NB4 (cell line): ENCODE data around the gene WFIKKN1.
A peak's percentile ranks its signal among the peaks of the same experiment; 100 is the strongest.

Source experiments
- DNase-seq: peaks from one replicate; pipeline ENCODE4 v3.0.0; 2010; ENCODE audit warnings: low read depth
- H3K4me3 ChIP-seq: one replicate; pipeline ENCODE4 v1.5.1; 2011; ENCODE audit warnings: mild to moderate bottlenecking, low read depth, low read length, moderate library complexity
- CTCF ChIP-seq: IDR thresholded peaks from one replicate; pipeline ENCODE4 v1.5.1; 2012; ENCODE audit warnings: low read depth, low read length
- MAX ChIP-seq: IDR thresholded peaks from 2 replicates; pipeline ENCODE4 v1.6.1; 2011; ENCODE audit warnings: low read depth, low read length
- MYC ChIP-seq: IDR thresholded peaks from 2 replicates; pipeline ENCODE4 v1.6.1; 2011; ENCODE audit warnings: low read depth, low read length
- POLR2A ChIP-seq: IDR thresholded peaks from 2 replicates; pipeline ENCODE4 v1.6.1; 2011; ENCODE audit warnings: mild to moderate bottlenecking; ENCODE audit not compliant: insufficient read length; ENCODE audit errors: extremely low read depth

The WFIKKN1 gene

GRCh38 chr16:667113-667779, 36.5 kb downstream of the WFIKKN1 start:
- no peak overlapping the region for H3K4me3 ChIP-seq
- no peak for DNase-seq
- TF ChIP-seq MYC, result no peak
- no peak for TF ChIP-seq MAX
- no peak for TF ChIP-seq POLR2A
- TF ChIP-seq CTCF, result no peak

GRCh38 chr16:667780-668518, 37.2 kb downstream of the WFIKKN1 start, which contains the start of gene RHOT2:
Gene RHOT2 (plus strand): TSS chr16:668132. CDS start chr16:668200, 68 bp downstream.
- TF ChIP-seq POLR2A (peak; percentile 47), CTCF (peak; percentile 48), MYC (peak; percentile 71; the same call in 1 of the 2 replicates), MAX (0 out of 2 replicates have a peak, but pooled peaks have one; percentile 3)
- peak within 1 kb of the TSS; percentile 65 for H3K4me3 ChIP-seq
- DNase-seq, result peak; percentile 90

GRCh38 chr16:668519-669171, 37.9 kb downstream of the WFIKKN1 start:
- TF ChIP-seq CTCF (no peak), POLR2A (no peak)
- H3K4me3 ChIP-seq, result peak overlapping the region; percentile 65
- no peak for DNase-seq

- TF ChIP-seq POLR2A, result no peak
- no peak for TF ChIP-seq CTCF
- TF ChIP-seq MYC, result no peak
- no peak for TF ChIP-seq MAX
- DNase-seq, result no peak
- H3K4me3 ChIP-seq, result no peak overlapping the region
Measured at GRCh38 chr16:669666-670065, 38.9 kb downstream of the WFIKKN1 start.

GRCh38 chr16:670485-671352, 39.9 kb downstream of the WFIKKN1 start:
- H3K4me3 ChIP-seq, result no peak overlapping the region
- no peak for DNase-seq
- no peak for TF ChIP-seq MYC
- TF ChIP-seq POLR2A, result no peak
- TF ChIP-seq CTCF, result no peak
- TF ChIP-seq MAX, result no peak
